H1 (cell line): ENCODE data around the gene ADGRV1. TPM values are rescaled to one million over a fixed set of nuclear protein-coding genes. Genes with fewer than 3 reads are reported as not detected.

Experiments
- CTCF ChIA-PET: fragments of 300-600 bp; sonication (Branson Sonifier 250); formaldehyde crosslinking; loops from one replicate; lab custom pipeline; 2021; ENCODE audit not compliant: partially characterized antibody; lab: Charles Lee
- POLR2A ChIA-PET: fragments of 300-600 bp; sonication (Branson Sonifier 250); formaldehyde crosslinking; loops from one replicate; lab custom pipeline; 2021; ENCODE audit warnings: inconsistent platforms; ENCODE audit not compliant: partially characterized antibody; lab: Charles Lee
- DNase-seq, 2 experiments: peaks; one replicate each; pipeline versions ENCODE4 v3.0.0 to v3.0.0-alpha.2; 2010 to 2022; ENCODE audit warnings: low spot score in 2 of 2, low read depth in 1 of 2, mixed read lengths in 1 of 2
- FAIRE-seq: peaks from 2 replicates; lab custom pipeline; 2011; peaks lifted over from hg19 to GRCh38; lab: Jason Lieb, UNC
- H2AFZ ChIP-seq: 2 replicates; pipeline ENCODE4 v1.8.1; 2012; ENCODE audit warnings: low read length, inconsistent platforms
- H2AK5ac ChIP-seq: 2 replicates; pipeline ENCODE4 v1.6.1; 2013; ENCODE audit warnings: low read depth, low read length
- H2BK120ac ChIP-seq: replicated peaks from 2 replicates; pipeline ENCODE3; 2013; ENCODE audit warnings: low read depth, low read length, inconsistent platforms
- H2BK12ac ChIP-seq: 2 replicates; pipeline ENCODE4 v1.6.1; 2013; ENCODE audit warnings: low read depth, low read length
- H2BK15ac ChIP-seq: 2 replicates; pipeline ENCODE4 v1.6.1; 2013; ENCODE audit warnings: low read length
- H2BK20ac ChIP-seq: 2 replicates; pipeline ENCODE4 v1.6.1; 2013; ENCODE audit warnings: low read length
- H2BK5ac ChIP-seq: 2 replicates; pipeline ENCODE4 v1.6.1; 2013; ENCODE audit warnings: low read depth, low read length
- H3K14ac ChIP-seq: 2 replicates; pipeline ENCODE4 v1.6.1; 2013; ENCODE audit warnings: inconsistent platforms; ENCODE audit not compliant: insufficient read length
- H3K18ac ChIP-seq: 2 replicates; pipeline ENCODE4 v1.6.1; 2013; ENCODE audit warnings: low read length; ENCODE audit errors: extremely low read depth
- H3K23ac ChIP-seq: 2 replicates; pipeline ENCODE4 v1.6.1; 2013; ENCODE audit warnings: inconsistent platforms; ENCODE audit not compliant: insufficient read length
- H3K23me2 ChIP-seq: 2 replicates; pipeline ENCODE4 v1.6.1; 2013; ENCODE audit warnings: low read depth, low read length
- H3K27ac ChIP-seq: 2 replicates; pipeline ENCODE4 v1.6.1; 2011; ENCODE audit warnings: low read depth, low read length, inconsistent platforms
- H3K27me3 ChIP-seq, 4 experiments: replicated peaks in 1 of 4; 1 replicate in 1 of 4; 2 replicates in 3 of 4; pipeline versions ENCODE4 v1.6.1 to v1.8.1; 2011 to 2013; ENCODE audit warnings: low read length in 3 of 4, mild to moderate bottlenecking in 3 of 4, inconsistent platforms in 2 of 4, mixed read lengths in 2 of 4, moderate library complexity in 1 of 4; ENCODE audit not compliant: control insufficient read depth in 3 of 4, insufficient read depth in 3 of 4; ENCODE audit errors: extremely low read depth in 1 of 4
- H3K36me3 ChIP-seq, 4 experiments: 2 replicates each; pipeline versions ENCODE4 v1.6.1 to v1.8.1; 2011 to 2013; ENCODE audit warnings: mild to moderate bottlenecking in 4 of 4, low read length in 3 of 4, moderate library complexity in 2 of 4, control low read depth in 1 of 4, inconsistent platforms in 1 of 4; ENCODE audit not compliant: insufficient read depth in 4 of 4, control insufficient read depth in 2 of 4
- H3K4ac ChIP-seq: replicated peaks from 2 replicates; pipeline ENCODE3; 2013; ENCODE audit warnings: low read length, low read depth, mixed read lengths, inconsistent platforms; ENCODE audit not compliant: insufficient read length
- H3K4me1 ChIP-seq, 4 experiments: replicated peaks in 1 of 4; 1 replicate in 1 of 4; 2 replicates in 3 of 4; pipeline versions ENCODE4 v1.6.1 to v1.8.1; 2011 to 2013; ENCODE audit warnings: low read length in 3 of 4, inconsistent platforms in 2 of 4, mixed read lengths in 1 of 4; ENCODE audit not compliant: insufficient read depth in 4 of 4, control insufficient read depth in 3 of 4
- H3K4me2 ChIP-seq, 2 experiments: 2 replicates each; pipeline versions ENCODE4 v1.6.1 to v1.8.1; 2011 to 2013; ENCODE audit warnings: low read depth in 2 of 2, low read length in 2 of 2, control low read depth in 1 of 2, inconsistent platforms in 1 of 2, mild to moderate bottlenecking in 1 of 2; ENCODE audit not compliant: insufficient read depth in 1 of 2
- H3K4me3 ChIP-seq, 4 experiments: fragments of 200-600, 300-600 bp in 1 of 4; sonication (generic), shearing (Covaris generic), sonication (Bioruptor Twin) in 1 of 4; 2 replicates each; pipeline versions ENCODE4 v1.5.1 to v1.8.1; 2011 to 2016; ENCODE audit warnings: low read length in 4 of 4, low read depth in 3 of 4, control low read depth in 2 of 4, inconsistent platforms in 2 of 4, mild to moderate bottlenecking in 2 of 4, mixed read lengths in 1 of 4, moderate library complexity in 1 of 4; ENCODE audit not compliant: insufficient read depth in 2 of 4; ENCODE audit errors: extremely low read depth in 1 of 4
- H3K56ac ChIP-seq: replicated peaks from 2 replicates; pipeline ENCODE3; 2013; ENCODE audit warnings: low read depth, mild to moderate bottlenecking, mixed read lengths, low read length, inconsistent platforms; ENCODE audit not compliant: insufficient read length
- H3K79me1 ChIP-seq: 2 replicates; pipeline ENCODE4 v1.6.1; 2013; ENCODE audit warnings: low read depth, low read length, control low read depth
- H3K79me2 ChIP-seq, 2 experiments: 2 replicates each; pipeline versions ENCODE4 v1.6.1 to v1.8.1; 2012 to 2013; ENCODE audit warnings: low read length in 2 of 2, mild to moderate bottlenecking in 2 of 2, inconsistent platforms in 1 of 2; ENCODE audit not compliant: insufficient read depth in 2 of 2, control insufficient read depth in 1 of 2
- H3K9ac ChIP-seq, 4 experiments: replicated peaks in 1 of 4; 1 replicate in 1 of 4; 2 replicates in 3 of 4; pipeline versions ENCODE4 v1.6.1 to v1.8.1; 2011 to 2013; ENCODE audit warnings: low read depth in 3 of 4, low read length in 3 of 4, control low read depth in 2 of 4, mild to moderate bottlenecking in 2 of 4, moderate library complexity in 2 of 4, inconsistent platforms in 1 of 4; ENCODE audit errors: extremely low read depth in 1 of 4
- H3K9me3 ChIP-seq, 2 experiments: 2 replicates each; pipeline versions ENCODE4 v1.6.1 to v1.8.1; 2012 to 2013; ENCODE audit warnings: mild to moderate bottlenecking in 2 of 2, moderate library complexity in 2 of 2, control low read depth in 1 of 2, inconsistent platforms in 1 of 2, low read depth in 1 of 2, low read length in 1 of 2, mixed read lengths in 1 of 2; ENCODE audit not compliant: insufficient read depth in 2 of 2
- H4K20me1 ChIP-seq, 2 experiments: replicated peaks in 1 of 2; 2 replicates each; pipeline versions ENCODE3 to v1.8.1; 2011 to 2013; ENCODE audit warnings: inconsistent platforms in 2 of 2, low read length in 2 of 2, mild to moderate bottlenecking in 1 of 2; ENCODE audit not compliant: insufficient read depth in 2 of 2, control insufficient read depth in 1 of 2
- H4K5ac ChIP-seq: 2 replicates; pipeline ENCODE4 v1.6.1; 2013; ENCODE audit warnings: low read length, low read depth, mixed read lengths, inconsistent platforms; ENCODE audit not compliant: insufficient read length
- H4K8ac ChIP-seq: 2 replicates; pipeline ENCODE4 v1.8.0; 2013; ENCODE audit warnings: mild to moderate bottlenecking, moderate library complexity, low read length, inconsistent platforms; ENCODE audit not compliant: insufficient read depth; ENCODE audit errors: extremely low read depth
- H4K91ac ChIP-seq: replicated peaks from 2 replicates; pipeline ENCODE3; 2013; ENCODE audit warnings: low read length, mixed read lengths, inconsistent platforms; ENCODE audit not compliant: insufficient read length
- CREB1 ChIP-seq: IDR thresholded peaks from 2 replicates; pipeline ENCODE4 v1.6.1; 2012; ENCODE audit warnings: inconsistent platforms
- RAD21 ChIP-seq, 2 experiments: IDR thresholded peaks in 1 of 2; conservative IDR thresholded peaks in 1 of 2; 2 replicates each; pipeline ENCODE4 v1.6.1; 2011; ENCODE audit warnings: low read depth in 2 of 2, low read length in 2 of 2, improper control_type of control experiment in 1 of 2, inconsistent platforms in 1 of 2, mild to moderate bottlenecking in 1 of 2, moderate library complexity in 1 of 2
- RBBP5 ChIP-seq: IDR thresholded peaks from 2 replicates; pipeline ENCODE4 v1.7.1; 2012; ENCODE audit warnings: low read depth, mild to moderate bottlenecking, inconsistent platforms, low read length, moderate library complexity, borderline replicate concordance
- RFX5 ChIP-seq: IDR thresholded peaks from 2 replicates; pipeline ENCODE4 v1.6.1; 2011; ENCODE audit warnings: low read depth, low read length, improper control_type of control experiment, borderline replicate concordance
- RNF2 ChIP-seq: fragments of 200-900, 300-1000 bp; sonication (generic); IDR thresholded peaks from 2 replicates; pipeline ENCODE4 v1.7.1; 2016; ENCODE audit warnings: borderline replicate concordance, low read depth, mild to moderate bottlenecking, antibody characterized with exemption, low read length; ENCODE audit not compliant: poor library complexity, severe bottlenecking; ENCODE audit errors: missing control alignments
- WGBS, 2 experiments: shearing (Covaris generic) in 1 of 2; methylation state at CpG; one replicate each; pipeline versions ENCODE4 v1.1.6 to v1.1.7; 2013 to 2015; ENCODE audit warnings: low lambda C conversion rate in 2 of 2, mixed read lengths in 2 of 2, inconsistent platforms in 1 of 2, low coverage in 1 of 2, missing lambda C conversion rate in 1 of 2; ENCODE audit not compliant: insufficient replicate concordance in 2 of 2, insufficient coverage in 1 of 2, insufficient read length in 1 of 2; ENCODE audit errors: extremely low coverage in 1 of 2, missing lambda C conversion rate in 1 of 2; 5-methylcytosine and 5-hydroxymethylcytosine counted together
- polyA plus RNA-seq, 7 experiments: library from polyadenylated mRNA; depleted of rRNA in 3 of 7; stranded (reverse) in 5 of 7; unstranded in 2 of 7; fragments of >200 nt in 5 of 7; fragments of 200-250 nt in 2 of 7; gene quantifications; 1 replicate in 5 of 7; 2 replicates in 1 of 7; 4 replicates in 1 of 7; pipeline versions ENCODE4 v1.2.1 to v1.2.3, GENCODE V29; 2011 to 2013; ENCODE audit warnings: missing spikeins in 2 of 7, mixed read lengths in 2 of 7
- total RNA-seq: library from RNA; stranded (reverse); fragmentation: NEBNext Ultra II Directional; extraction: Animal tissue kit (Norgen Biotek cat#: 25700); gene quantifications from 2 replicates; pipeline ENCODE4 v1.2.1, GENCODE V29; 2021

ADGRV1 gene
- total and polyA plus RNA-seq, 2 of the 8 experiments (the other 6 are each of a cell fraction or from before 2014, with no cell fraction given): 53.1 to 62.2 TPM

- WGBS, 2 experiments: 55% methylated on average over 4 of the region's 4 CpGs; no CpG with 5 or more reads in 1 of the 2 experiments
- CTCF ChIA-PET: interaction anchor here (0.6 to 3.3 kb wide), 19 partner anchors 10 to 458 kb away, joined by 3 to 22 read pairs (median 4); no protein-coding TSS in a partner anchor
- TF ChIP-seq RBBP5 (no peak), RFX5 (no peak), CREB1 (no peak), RNF2 (no peak), RAD21 (IDR thresholded peaks at IDR 0.05 in 1 of 2, conservative IDR thresholded peaks at IDR 0.05 in 1 of 2; ENCODE audit: low read depth in 2 of 2, low read length in 2 of 2) (peak; percentile 34 to 39; a peak in 3 of 4 replicates)
Observed at GRCh38 chr5:91182763-91183162, 624.2 kb downstream of the ADGRV1 start.

More at GRCh38 chr5:91182763-91183162, 624.2 kb downstream of the ADGRV1 start:
- Histone ChIP-seq H4K5ac (no peak overlapping the region), H3K27ac (no peak overlapping the region), H3K36me3 (no peaks in the 10 kb centered on the region), H3K23ac (no peak overlapping the region), H3K9ac (no peak overlapping the region), H3K9me3 (no peaks in the 10 kb centered on the region), H3K27me3 (no peaks in the 10 kb centered on the region), H4K91ac (no peak overlapping the region), H2BK12ac (no peak overlapping the region), H2BK15ac (no peak overlapping the region), H3K4me1 (peaks cover 0 to 6% (median 2%) of the 10 kb centered on the region in 4 experiments; a peak in 2 of 7 replicates), H2AK5ac (no peak overlapping the region), H4K20me1 (no peaks in the 10 kb centered on the region), H3K14ac (no peak overlapping the region), H2BK5ac (no peak overlapping the region), H2BK20ac (no peak overlapping the region), H3K18ac (no peak overlapping the region), H2AFZ (peak overlapping the region; percentile 48; the same call in 1 of the 2 replicates), H3K79me1 (no peaks in the 10 kb centered on the region), H4K8ac (no peak overlapping the region), H2BK120ac (no peak overlapping the region), H3K4me3 (no peak overlapping the region), H3K56ac (no peak overlapping the region), H3K23me2 (no peaks in the 10 kb centered on the region), H3K4ac (no peak overlapping the region), H3K79me2 (no peaks in the 10 kb centered on the region), H3K4me2 (no peak overlapping the region)
- DNase-seq (peak in 1 of 2 experiments; percentile 43), FAIRE-seq (peak; percentile 57)
- POLR2A ChIA-PET: interaction anchor here (1.8 kb wide), 1 partner anchor 11 kb away, joined by 4 read pairs; no protein-coding TSS in a partner anchor
